IPS-18c (cell line): ENCODE results near the gene TBC1D17.
"Not testable (repeated sequence)": the region's sequence is repeated elsewhere in the genome, so short reads cannot be mapped to it uniquely, and the experiment has no call there.

Source experiments
- H3K4me3 ChIP-seq: 2 replicates; pipeline ENCODE4 v1.7.0; 2013; ENCODE audit warnings: low read depth, mild to moderate bottlenecking, low read length, moderate library complexity; ENCODE audit not compliant: insufficient read depth
- H3K9me3 ChIP-seq: one replicate; pipeline ENCODE4 v1.6.1; 2013; ENCODE audit warnings: mild to moderate bottlenecking, low read length, moderate library complexity; ENCODE audit not compliant: control insufficient read depth, insufficient read depth

The TBC1D17 gene

GRCh38 chr19:49916839-49917733, 39.6 kb downstream of the TBC1D17 start:
- Histone ChIP-seq H3K9me3 (peaks cover 3% of the 10 kb centered on the region), H3K4me3 (no peak overlapping the region)

GRCh38 chr19:49918089-49918488, 40.6 kb downstream of the TBC1D17 start:
- Histone ChIP-seq H3K9me3 (peaks cover 3% of the 10 kb centered on the region), H3K4me3 (no peak overlapping the region)

- Histone ChIP-seq H3K4me3 (no peak overlapping the region), H3K9me3 (peaks cover under 1% of the 10 kb centered on the region)
Measured at GRCh38 chr19:49920624-49921363, 43.3 kb downstream of the TBC1D17 start.

DNA sequence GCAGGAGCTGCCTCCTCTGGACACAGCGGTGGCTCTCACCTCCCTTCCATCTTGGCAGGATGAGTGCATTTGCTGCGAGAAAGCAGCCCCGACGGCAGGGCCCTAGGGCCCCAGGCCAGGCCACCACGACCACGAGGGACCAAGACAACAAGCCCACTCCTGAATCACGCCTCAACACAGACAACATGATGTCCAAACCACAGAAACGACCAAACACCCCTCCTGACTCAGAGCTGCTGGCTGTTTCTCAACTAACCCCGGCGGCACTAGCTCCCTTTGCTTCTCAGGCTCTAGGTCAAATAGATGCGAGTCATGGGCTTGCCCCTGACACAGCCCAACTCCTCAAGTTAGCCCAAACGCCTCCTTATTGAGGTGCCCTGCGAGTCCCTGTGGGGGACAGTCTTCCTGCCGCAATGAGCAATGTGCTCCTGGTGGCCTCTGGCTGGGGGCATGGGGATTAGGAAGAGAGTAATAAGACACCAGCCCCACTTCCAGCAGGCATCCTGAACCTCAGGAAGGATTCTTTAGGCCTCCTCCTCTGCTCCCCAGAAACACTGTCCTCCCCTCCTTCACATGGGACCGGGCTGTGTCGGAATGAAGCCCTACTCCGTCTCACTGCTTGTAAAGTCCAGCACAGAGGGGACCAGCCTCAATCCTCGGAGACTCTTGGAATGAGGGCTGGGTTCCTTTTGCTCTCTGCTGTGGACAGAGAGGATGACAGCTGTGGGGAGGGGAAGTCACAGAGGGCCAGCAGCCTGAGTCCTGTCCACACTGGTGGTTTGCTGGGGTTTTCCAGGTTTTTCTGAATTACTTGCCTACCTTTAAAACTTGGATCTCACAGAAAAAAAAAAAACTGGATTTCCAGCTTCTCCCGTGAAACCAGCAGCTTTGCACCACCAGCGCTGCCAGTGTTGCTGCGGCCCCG, 44.6 kb downstream of the TBC1D17 start:
- Histone ChIP-seq H3K4me3 (no peak overlapping the region), H3K9me3 (no peaks in the 10 kb centered on the region)

- no peaks in the 10 kb centered on the region for H3K9me3 ChIP-seq
- no peak overlapping the region; the same call in 1 of the 2 replicates for H3K4me3 ChIP-seq
Measured at GRCh38 chr19:49923055-49924003, 45.8 kb downstream of the TBC1D17 start.

DNA sequence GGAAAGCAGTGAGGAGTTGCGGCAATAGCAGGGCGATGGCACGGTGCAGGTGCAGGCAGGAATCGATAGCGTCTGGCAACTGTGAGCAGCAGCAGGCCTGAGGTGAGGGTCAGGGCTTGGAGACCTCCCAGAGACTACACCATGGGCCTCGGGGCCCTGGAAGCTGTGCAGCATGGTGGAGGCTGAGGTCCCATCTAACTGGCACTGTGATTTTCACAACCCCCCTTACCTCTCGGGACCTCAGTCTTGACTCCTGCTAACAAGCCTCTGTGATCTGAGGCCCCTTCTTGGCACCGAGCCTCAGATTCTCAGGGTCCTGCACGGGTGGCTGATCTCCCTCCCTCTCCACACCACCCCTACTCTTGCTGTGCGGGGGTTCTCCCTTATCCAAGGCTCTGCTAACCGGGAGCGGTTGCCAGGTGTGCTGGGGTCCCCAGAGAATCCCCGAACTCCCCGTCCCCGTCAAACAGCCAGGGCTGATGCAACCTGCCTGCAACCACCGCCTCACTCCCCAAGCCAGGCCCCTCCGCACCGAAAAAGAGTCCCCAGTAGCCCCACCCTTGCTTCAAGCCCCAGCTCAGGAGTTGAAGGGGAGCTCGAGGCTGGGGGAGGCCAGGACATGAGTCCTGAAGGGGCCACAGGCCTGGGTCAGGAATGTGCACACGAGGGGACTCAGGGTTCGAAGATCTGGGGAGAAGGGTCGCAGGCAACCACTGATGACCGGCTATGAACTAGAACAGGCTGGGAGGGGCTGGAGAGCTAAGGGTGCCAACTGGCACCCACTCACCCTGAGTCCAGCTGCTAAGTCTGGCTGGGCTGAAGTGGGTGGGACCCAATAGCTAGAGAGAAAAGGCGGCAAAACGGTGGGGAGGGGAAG, 46.7 kb downstream of the TBC1D17 start:
- H3K9me3 ChIP-seq = peaks cover 3% of the 10 kb centered on the region
- no peak overlapping the region for H3K4me3 ChIP-seq

DNA sequence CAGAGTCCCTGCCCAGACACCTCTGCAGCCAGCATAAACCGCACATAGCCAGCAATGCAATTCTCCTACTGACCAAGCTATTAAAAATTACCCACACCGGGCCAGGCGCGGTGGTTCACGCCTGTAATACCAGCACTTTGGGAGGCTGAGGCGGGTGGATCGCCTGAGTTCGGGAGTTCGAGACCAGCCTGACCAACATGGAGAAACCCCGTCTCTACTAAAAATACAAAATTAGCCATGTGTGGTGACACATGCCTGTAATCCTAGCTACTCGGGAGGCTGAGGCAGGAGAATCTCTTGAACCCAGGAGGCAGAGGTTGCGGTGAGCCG, 47.3 kb downstream of the TBC1D17 start:
- not testable (repeated sequence) for H3K4me3 ChIP-seq, H3K9me3 ChIP-seq

DNA sequence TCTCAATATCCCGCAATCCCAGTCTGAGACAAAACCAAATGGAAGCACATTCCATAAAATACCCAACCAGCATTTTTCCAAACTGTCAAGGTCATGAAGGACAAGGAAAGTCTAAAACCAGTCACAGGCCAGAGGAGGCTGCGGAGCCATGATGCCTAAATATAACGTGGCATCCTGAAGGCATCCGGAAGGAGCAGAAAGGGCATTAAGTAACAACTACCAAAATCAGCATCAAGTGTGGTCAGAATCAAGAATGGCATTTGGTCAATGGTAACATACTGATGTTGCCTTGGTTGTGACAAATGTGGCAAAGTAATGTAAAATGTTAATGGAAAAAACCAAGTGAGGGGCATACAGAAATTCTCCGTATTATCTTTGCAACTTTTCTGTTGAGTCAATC, 48.0 kb downstream of the TBC1D17 start:
- H3K4me3 ChIP-seq = no peak overlapping the region
- peaks cover 3% of the 10 kb centered on the region for H3K9me3 ChIP-seq

DNA sequence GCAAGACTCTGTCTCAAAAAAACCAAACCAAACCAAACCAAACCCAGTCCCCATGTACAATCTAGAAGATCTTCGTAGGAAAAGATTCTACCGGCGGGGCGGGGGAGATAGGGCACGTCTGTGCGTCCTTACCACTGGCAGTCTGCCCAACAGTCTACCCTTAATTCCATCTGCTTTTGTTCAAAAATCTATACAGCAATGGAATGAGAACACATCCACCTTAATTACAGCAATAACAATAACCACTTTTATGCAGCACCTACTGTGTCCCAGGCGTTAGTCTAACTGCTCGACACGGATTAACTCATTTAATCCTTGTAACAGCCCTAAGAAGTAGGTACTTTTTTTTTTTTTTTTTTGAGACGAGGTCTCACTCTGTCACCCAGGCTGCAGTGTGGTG, 49.0 kb downstream of the TBC1D17 start:
- H3K4me3 ChIP-seq = no peak overlapping the region

GRCh38 chr19:49927526-49928264, 50.2 kb downstream of the TBC1D17 start:
- peaks cover 3% of the 10 kb centered on the region for H3K9me3 ChIP-seq
- peak overlapping the region; percentile 34; the same call in 1 of the 2 replicates for H3K4me3 ChIP-seq

More for the DNA sequence above, 49.0 kb downstream of the TBC1D17 start:
- H3K9me3 ChIP-seq = peaks cover 3% of the 10 kb centered on the region

GRCh38 chr19:49929121-49929610, 51.7 kb downstream of the TBC1D17 start, which contains the start of the genes ATF5 and NUP62:
Gene ATF5 (plus strand): TSS chr19:49929205. CDS start chr19:49930851, 1,646 bp downstream.
Gene NUP62 (minus strand): TSS chr19:49929504. CDS start chr19:49909807, 19,697 bp downstream.
- H3K4me3 ChIP-seq = peak within 1 kb of the TSS; percentile 85
- peaks cover 3% of the 10 kb centered on the region for H3K9me3 ChIP-seq

GRCh38 chr19:49929611-49930482, 52.3 kb downstream of the TBC1D17 start:
- Histone ChIP-seq H3K9me3 (peaks cover 3% of the 10 kb centered on the region), H3K4me3 (peak overlapping the region; percentile 85)

DNA sequence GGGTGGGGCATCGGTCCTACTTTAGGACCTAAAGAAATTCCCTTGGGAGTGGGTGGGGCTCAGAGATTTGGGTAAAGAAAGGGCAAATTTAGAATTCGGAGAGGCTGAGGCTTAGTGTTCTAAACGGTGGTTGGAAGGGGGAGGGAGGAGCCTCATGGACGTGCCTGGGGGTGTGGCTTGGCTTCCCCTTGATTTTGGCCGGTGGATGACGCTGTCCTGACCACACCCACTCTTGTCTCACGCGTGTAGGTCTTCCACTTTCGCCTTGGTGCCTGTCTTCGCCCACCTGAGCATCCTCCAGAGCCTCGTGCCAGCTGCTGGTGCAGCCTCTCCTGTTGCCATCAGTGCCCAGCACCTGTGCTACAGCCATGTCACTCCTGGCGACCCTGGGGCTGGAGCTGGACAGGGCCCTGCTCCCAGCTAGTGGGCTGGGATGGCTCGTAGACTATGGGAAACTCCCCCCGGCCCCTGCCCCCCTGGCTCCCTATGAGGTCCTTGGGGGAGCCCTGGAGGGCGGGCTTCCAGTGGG, 53.0 kb downstream of the TBC1D17 start:
- Histone ChIP-seq H3K4me3 (peak overlapping the region; percentile 55; the same call in 1 of the 2 replicates), H3K9me3 (peaks cover 3% of the 10 kb centered on the region)
